ENCODE measurements around the gene UNKL. TPM values are rescaled to one million over a fixed set of nuclear protein-coding genes. Genes with fewer than 3 reads are reported as not detected.

UNKL gene
- total and polyA plus RNA-seq, 2 donors (not counting 1 experiment from before 2014, with no cell fraction given): 53.9 to 178 TPM

DNA sequence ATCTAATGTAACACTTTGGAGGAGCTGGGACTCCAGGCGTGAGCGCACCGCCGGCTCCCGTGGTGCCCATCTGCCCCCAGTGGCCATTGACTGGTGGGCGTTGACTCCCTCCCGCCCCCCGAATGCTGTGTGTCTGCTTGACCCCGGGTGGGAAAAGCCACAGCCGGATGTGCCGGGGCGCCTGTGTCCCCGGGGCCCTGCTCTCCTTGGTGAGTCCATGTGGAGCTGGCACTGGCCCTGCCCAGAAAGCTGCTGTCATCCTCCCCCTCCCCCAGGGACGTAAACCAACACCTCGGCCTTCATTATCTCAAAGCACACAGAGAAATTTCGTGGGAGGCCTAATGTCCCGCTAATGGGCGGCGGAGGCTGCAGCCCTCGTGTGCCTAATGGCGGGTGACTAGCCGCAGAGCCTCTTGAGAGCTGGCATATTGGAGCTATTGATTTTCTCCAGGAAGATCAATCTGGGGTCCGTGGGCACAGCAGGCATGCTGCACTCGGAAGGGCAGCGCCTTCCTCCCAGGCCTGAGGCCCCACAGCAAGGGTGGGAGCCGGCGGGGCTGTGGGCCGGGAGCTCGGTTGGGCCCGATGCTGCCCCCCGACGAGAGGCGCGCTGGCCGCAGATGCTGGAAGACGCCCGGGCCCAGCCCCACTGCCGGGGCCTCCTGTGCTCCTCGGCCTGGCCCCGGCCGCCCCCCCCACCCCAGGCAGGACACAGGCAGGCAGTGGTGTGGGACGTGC is 12.4 kb upstream of the UNKL start:
- ChIA-PET POLR2A (interaction anchor here (0.5 kb wide), 1 partner anchor 13 kb away, joined by 3 read pairs; no protein-coding TSS in a partner anchor), CTCF (interaction anchor here (0.8 to 3.4 kb wide), 4 partner anchors 10 to 279 kb away, joined by 3 to 14 read pairs (median 4); partner anchors contain the start of gene MAPK8IP3)
- DNase-seq (no peak), ATAC-seq (ENCODE audit: low read depth) (no peak)
- no peak overlapping the region for H2AFZ ChIP-seq (ENCODE audit: insufficient read depth, low read depth, low read length, poor library complexity, severe bottlenecking)
- H3K79me2 ChIP-seq (ENCODE audit: control insufficient read depth, insufficient read depth, low read length): peaks cover 6% of the 10 kb centered on the region
- H3K9me3 Mint-ChIP-seq (ENCODE audit: insufficient read depth): no peaks in the 10 kb centered on the region
- peaks cover 5% of the 10 kb centered on the region for H3K4me1 Mint-ChIP-seq
- no peaks in the 10 kb centered on the region for H3K27me3 ChIP-seq (replicated peaks in 1 of 4; ENCODE audit: control extremely low read depth in 1 of 4, control insufficient read depth in 3 of 4, insufficient read depth in 4 of 4, low read length in 3 of 4)
- no peak overlapping the region for H3K27ac Mint-ChIP-seq
- no peak overlapping the region for H3K27ac ChIP-seq (ENCODE audit: low read length in 2 of 2)
- TF ChIP-seq EZH2 (IDR thresholded peaks at IDR 0.05; ENCODE audit: borderline replicate concordance, insufficient read depth, low read depth, low read length, poor library complexity, severe bottlenecking): no peak
- no peak overlapping the region for H3K4me2 ChIP-seq (replicated peaks; ENCODE audit: low read depth, low read length, poor library complexity, severe bottlenecking)
- H3K4me3 ChIP-seq (ENCODE audit: control extremely low read depth in 1 of 5, extremely low read depth in 1 of 5, insufficient read depth in 1 of 5, low read depth in 2 of 5, low read length in 4 of 5): no peak overlapping the region
- WGBS (ENCODE audit: insufficient coverage): 90% methylated on average over 34 of the region's 42 CpGs
- no peaks in the 10 kb centered on the region for H3K36me3 ChIP-seq (replicated peaks in 1 of 2; ENCODE audit: control extremely low read depth in 1 of 2, control insufficient read depth in 1 of 2, extremely low read depth in 1 of 2, insufficient read depth in 2 of 2, low read length in 1 of 2)
- peaks cover 11 to 25% of the 10 kb centered on the region in 2 donors for H3K4me1 ChIP-seq (ENCODE audit: control insufficient read depth in 2 of 2, insufficient read depth in 2 of 2, low read length in 2 of 2)
- H4K20me1 ChIP-seq (ENCODE audit: control insufficient read depth, insufficient read depth, low read length, poor library complexity, severe bottlenecking): no peaks in the 10 kb centered on the region
- H3K9me3 ChIP-seq (ENCODE audit: control extremely low read depth in 1 of 3, control insufficient read depth in 2 of 3, insufficient read depth in 1 of 3, low read length in 2 of 3): no peaks in the 10 kb centered on the region
- no peak overlapping the region for H3K9ac ChIP-seq (ENCODE audit: low read length)
- intact Hi-C loops (cut with micrococcal nuclease): no loop called here
- H3K4me3 Mint-ChIP-seq: no peak overlapping the region
- no peaks in the 10 kb centered on the region for H3K27me3 Mint-ChIP-seq

DNA sequence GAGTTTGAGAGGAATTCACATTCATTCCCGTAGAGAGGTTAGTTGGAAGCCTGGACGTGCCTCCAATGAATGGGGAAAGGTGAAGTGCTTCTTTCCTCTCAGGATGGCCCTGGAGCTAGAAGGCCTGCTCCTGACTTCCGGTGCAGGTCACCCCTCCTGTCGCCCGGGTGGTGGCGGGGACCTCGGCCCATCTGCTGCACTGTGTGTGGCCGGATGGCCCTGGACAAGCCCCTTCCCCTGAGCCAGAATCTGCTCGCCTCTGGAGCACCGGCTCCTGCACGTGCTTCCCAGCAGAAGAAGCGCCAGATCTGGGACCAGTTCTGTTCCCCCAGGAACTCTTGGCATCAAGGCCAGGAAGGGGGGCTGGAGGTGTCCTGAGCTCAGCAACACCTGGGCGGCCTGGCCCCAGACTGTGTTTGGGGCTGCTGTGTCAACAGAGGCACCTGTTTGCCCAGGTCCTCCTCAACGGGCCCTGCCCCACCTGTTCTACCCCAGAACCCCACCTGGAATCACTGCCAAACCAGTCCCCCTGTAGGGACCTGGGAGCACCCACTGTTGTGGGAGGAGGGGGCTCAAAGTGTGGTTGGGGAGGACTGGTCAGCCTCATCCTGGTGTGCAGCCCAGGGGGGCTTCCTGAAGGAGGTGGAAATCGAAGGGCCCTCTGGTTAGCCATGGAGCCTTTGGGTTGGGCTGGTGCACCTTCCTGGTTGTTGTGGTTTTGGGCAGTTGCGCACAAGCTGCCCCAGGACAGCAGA is 11.3 kb upstream of the UNKL start:
- Mint-ChIP-seq H3K4me3 (no peak overlapping the region), H3K27me3 (no peaks in the 10 kb centered on the region), H3K9me3 (ENCODE audit: insufficient read depth) (no peaks in the 10 kb centered on the region), H3K27ac (no peak overlapping the region), H3K4me1 (peaks cover 9% of the 10 kb centered on the region)
- Histone ChIP-seq H3K4me3 (ENCODE audit: control extremely low read depth in 1 of 5, extremely low read depth in 1 of 5, insufficient read depth in 1 of 5, low read depth in 2 of 5, low read length in 4 of 5) (no peak overlapping the region), H3K4me1 (ENCODE audit: control insufficient read depth in 2 of 2, insufficient read depth in 2 of 2, low read length in 2 of 2) (peaks cover 6 to 29% of the 10 kb centered on the region in 2 donors), H4K20me1 (ENCODE audit: control insufficient read depth, insufficient read depth, low read length, poor library complexity, severe bottlenecking) (no peaks in the 10 kb centered on the region), H3K27me3 (replicated peaks in 1 of 4; ENCODE audit: control extremely low read depth in 1 of 4, control insufficient read depth in 3 of 4, insufficient read depth in 4 of 4, low read length in 3 of 4) (no peaks in the 10 kb centered on the region), H3K36me3 (replicated peaks in 1 of 2; ENCODE audit: control extremely low read depth in 1 of 2, control insufficient read depth in 1 of 2, extremely low read depth in 1 of 2, insufficient read depth in 2 of 2, low read length in 1 of 2) (no peaks in the 10 kb centered on the region), H3K9ac (ENCODE audit: low read length) (no peak overlapping the region), H3K4me2 (replicated peaks; ENCODE audit: low read depth, low read length, poor library complexity, severe bottlenecking) (no peak overlapping the region), H3K27ac (ENCODE audit: low read length in 2 of 2) (no peak overlapping the region), H2AFZ (ENCODE audit: insufficient read depth, low read depth, low read length, poor library complexity, severe bottlenecking) (no peak overlapping the region), H3K79me2 (ENCODE audit: control insufficient read depth, insufficient read depth, low read length) (peaks cover 6% of the 10 kb centered on the region), H3K9me3 (ENCODE audit: control extremely low read depth in 1 of 3, control insufficient read depth in 2 of 3, insufficient read depth in 1 of 3, low read length in 2 of 3) (no peaks in the 10 kb centered on the region)
- POLR2A ChIA-PET: no interaction called here
- WGBS (ENCODE audit: insufficient coverage): 95% methylated on average over 16 of the region's 16 CpGs
- TF ChIP-seq, protein P1, sequence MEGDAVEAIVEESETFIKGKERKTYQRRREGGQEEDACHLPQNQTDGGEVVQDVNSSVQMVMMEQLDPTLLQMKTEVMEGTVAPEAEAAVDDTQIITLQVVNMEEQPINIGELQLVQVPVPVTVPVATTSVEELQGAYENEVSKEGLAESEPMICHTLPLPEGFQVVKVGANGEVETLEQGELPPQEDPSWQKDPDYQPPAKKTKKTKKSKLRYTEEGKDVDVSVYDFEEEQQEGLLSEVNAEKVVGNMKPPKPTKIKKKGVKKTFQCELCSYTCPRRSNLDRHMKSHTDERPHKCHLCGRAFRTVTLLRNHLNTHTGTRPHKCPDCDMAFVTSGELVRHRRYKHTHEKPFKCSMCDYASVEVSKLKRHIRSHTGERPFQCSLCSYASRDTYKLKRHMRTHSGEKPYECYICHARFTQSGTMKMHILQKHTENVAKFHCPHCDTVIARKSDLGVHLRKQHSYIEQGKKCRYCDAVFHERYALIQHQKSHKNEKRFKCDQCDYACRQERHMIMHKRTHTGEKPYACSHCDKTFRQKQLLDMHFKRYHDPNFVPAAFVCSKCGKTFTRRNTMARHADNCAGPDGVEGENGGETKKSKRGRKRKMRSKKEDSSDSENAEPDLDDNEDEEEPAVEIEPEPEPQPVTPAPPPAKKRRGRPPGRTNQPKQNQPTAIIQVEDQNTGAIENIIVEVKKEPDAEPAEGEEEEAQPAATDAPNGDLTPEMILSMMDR (IDR thresholded peaks at IDR 0.05): no peak
- TF ChIP-seq EZH2 (IDR thresholded peaks at IDR 0.05; ENCODE audit: borderline replicate concordance, insufficient read depth, low read depth, low read length, poor library complexity, severe bottlenecking): no peak
- ATAC-seq (ENCODE audit: low read depth): no peak
- CTCF ChIA-PET: no interaction called here
- intact Hi-C loops (cut with micrococcal nuclease): no loop called here
- no peak for DNase-seq

Data from B cell (primary cell).